ENCODE measurements around the gene DNAH17.

Gene DNAH17, protein sequence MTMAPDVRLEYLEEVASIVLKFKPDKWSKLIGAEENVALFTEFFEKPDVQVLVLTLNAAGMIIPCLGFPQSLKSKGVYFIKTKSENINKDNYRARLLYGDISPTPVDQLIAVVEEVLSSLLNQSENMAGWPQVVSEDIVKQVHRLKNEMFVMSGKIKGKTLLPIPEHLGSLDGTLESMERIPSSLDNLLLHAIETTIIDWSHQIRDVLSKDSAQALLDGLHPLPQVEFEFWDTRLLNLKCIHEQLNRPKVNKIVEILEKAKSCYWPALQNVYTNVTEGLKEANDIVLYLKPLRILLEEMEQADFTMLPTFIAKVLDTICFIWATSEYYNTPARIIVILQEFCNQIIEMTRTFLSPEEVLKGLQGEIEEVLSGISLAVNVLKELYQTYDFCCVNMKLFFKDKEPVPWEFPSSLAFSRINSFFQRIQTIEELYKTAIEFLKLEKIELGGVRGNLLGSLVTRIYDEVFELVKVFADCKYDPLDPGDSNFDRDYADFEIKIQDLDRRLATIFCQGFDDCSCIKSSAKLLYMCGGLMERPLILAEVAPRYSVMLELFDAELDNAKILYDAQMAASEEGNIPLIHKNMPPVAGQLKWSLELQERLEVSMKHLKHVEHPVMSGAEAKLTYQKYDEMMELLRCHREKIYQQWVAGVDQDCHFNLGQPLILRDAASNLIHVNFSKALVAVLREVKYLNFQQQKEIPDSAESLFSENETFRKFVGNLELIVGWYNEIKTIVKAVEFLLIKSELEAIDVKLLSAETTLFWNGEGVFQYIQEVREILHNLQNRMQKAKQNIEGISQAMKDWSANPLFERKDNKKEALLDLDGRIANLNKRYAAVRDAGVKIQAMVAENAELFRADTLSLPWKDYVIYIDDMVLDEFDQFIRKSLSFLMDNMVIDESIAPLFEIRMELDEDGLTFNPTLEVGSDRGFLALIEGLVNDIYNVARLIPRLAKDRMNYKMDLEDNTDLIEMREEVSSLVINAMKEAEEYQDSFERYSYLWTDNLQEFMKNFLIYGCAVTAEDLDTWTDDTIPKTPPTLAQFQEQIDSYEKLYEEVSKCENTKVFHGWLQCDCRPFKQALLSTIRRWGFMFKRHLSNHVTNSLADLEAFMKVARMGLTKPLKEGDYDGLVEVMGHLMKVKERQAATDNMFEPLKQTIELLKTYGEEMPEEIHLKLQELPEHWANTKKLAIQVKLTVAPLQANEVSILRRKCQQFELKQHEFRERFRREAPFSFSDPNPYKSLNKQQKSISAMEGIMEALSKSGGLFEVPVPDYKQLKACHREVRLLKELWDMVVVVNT (N-terminal part only)

GRCh38 chr17:78577296-78577695 is at the start of gene DNAH17:
TSS of gene DNAH17 (minus strand) at chr17:78577396. CDS start at chr17:78575057, 2,339 bp downstream.
- no peak for DNase-seq

GRCh38 chr17:78624324-78625151 is 47.3 kb upstream of the DNAH17 start:
- DNase-seq = no peak

DNA sequence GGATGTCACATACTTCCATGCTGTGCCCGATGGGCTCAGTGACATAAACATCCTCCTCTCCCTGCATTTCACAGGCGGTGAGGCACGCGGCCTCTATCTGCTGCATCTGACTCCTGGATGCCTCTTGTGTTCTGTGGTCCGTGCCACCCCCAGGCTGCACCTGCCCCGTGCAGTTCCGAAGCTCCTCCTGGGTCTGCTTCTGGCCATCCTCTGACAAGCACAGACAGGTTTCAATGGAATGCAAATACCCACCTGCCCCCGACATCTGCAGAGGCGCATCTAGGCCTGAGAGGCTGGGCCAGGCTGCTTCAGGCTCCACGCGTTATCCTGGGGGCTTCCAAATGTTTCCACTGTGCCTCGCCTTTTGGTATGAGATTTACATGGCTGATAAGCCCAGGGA is 46.3 kb upstream of the DNAH17 start:
- DNase-seq = peak; percentile 25

- no peak for DNase-seq
These were observed 45.5 kb upstream of the DNAH17 start for GRCh38 chr17:78622491-78623265.

DNA sequence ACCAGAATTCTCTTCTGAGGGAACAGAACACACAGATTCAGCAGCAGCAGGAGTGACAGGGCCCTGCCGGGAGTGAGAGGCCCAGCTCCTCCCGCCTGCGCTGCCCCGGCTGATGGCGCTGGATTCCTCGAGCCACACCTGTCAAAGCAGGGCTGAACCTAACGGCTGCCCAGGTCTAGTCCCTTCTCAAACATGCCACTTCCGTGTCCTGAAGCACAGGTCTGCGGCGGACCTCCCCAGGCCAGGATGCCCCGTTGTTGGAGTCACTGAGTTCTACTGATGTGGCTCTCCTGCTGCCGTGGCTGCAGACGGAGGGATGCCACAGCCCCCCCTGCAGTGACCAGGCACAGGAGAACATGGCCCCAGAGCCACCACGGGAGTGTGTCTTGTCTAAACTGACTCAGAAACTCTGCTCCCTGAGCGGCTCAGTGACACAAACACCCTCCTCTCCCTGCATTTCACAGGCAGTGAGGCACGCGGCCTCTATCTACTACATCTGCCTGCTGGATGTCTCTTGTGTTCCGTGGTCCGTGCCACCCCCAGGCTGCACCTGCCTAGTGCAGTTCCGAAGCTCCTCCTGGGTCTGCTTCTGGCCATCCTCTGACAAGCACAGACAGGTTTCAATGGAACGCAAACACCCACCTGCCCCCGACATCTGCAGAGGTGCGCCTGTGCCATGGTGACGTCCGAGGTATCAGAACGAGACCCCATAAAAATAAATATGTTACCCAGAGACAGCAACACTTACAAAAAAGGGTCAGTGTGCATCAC is 44.7 kb upstream of the DNAH17 start:
- DNase-seq = no peak

DNA sequence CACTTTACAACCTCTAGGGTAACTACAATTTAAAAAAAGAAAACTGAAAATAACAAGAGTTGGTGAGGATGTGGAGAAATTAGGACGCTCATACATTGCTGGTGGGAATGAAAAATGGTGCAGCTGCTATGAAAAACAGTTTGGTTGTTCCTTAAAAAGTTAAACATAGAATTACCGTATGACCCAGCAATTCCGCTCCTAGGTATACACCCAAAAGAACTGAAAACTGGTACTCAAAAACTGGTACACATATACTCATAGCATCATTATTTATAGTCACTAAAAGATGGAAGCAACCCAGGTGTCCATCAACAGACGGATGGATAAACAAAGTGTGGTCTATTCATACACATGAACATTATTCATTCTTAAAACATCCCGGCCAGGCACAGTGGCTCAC is 42.9 kb upstream of the DNAH17 start:
- no peak for DNase-seq

DNA sequence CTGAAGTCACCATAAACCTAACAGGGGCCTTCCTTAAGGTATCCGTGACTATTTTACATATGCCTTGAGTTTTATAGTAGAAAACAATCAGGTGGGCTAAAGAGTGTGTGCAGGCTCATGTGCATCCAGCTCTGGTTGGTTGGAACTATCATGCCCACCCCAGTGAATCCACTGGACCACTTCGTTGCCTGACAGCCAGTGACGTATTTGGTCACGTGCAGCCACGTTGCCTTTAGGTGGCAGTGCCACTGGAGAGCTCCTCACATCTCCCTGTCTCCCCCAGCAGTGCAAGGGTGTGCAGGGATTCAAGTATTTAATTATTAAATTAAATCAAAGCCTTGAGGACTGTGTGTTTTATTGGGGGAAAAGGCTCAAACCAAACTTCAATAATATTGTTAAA is 42.1 kb upstream of the DNAH17 start:
- DNase-seq = no peak

DNA sequence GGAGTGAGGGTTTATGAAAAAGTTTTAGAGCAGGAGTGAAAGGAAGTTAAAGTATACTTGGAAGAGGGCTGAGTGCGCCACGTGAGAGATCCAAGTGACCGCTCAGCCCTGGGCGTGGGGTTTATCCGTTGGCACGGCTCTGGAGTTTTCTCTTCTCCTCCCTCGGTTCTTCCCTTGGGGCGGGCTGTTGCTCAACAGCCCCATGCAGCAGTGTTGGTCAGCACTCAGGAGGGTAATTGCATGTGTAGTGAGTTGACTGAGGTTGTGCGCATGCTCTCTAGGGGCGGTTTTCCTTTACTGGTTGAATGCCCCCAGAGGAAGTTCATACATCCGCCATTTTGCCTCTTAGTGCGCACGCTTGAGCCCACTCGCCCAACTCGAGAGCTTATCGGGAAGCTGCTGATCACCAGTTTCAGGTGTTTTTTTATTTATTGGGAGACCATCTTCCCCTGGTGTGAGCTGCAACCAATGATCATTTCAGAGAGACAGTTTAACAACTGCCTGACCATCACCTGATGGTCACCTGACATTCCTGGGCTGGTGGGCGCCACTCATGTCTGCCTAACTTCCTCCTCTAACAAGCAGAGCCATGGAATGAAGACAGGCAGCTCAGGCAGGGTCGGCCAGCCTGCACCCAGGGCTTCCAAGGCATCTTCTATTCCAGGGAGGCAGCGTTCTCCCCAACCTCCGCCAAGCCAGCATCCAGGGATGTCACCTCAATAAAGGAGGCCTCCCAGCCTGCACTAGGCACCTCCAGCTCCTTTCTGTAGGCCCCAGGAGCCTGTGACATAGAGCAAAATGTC is 41.3 kb upstream of the DNAH17 start:
- no peak for DNase-seq

GRCh38 chr17:78617511-78618061 is 40.4 kb upstream of the DNAH17 start:
- DNase-seq = no peak

DNA sequence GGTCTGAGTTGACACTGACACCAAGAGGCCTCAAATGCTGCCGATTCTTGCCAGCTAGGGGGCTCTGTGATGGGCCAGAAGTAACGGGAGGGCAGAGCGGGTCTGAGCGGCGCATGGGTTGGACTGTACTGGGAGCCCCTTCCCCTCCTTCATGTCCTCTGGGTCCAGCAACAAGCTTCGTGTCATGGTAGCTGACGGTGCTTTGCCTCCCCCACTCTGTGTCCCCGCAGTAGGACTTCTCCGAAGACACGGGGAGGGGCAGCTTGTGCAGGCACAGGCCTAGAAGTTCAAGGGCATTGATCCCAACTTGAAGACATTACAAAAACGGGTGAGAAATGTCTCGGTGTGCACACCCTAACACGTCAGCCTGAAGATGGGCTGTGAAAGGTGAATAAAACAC is 39.8 kb upstream of the DNAH17 start:
- DNase-seq = no peak

DNA sequence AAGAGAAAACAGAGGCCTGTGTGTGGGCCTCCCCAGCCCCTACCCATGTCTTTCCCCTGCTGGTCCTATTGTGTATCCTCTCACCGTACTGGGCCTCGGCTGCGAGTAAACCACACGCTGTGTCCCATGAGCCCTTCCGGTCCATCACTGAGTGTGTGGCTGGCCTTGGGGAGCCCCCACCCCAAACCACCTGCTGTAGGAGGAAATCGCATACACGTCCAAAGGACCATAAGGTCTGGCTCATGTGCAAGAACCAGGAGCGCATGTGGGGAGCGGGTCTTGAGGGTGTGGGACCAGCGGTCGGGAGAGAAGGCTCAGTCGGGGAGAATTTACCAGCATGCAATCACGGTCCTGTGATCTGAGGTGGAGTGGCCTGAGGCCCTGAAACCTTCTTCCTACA is 38.4 kb upstream of the DNAH17 start:
- no peak for DNase-seq

DNA sequence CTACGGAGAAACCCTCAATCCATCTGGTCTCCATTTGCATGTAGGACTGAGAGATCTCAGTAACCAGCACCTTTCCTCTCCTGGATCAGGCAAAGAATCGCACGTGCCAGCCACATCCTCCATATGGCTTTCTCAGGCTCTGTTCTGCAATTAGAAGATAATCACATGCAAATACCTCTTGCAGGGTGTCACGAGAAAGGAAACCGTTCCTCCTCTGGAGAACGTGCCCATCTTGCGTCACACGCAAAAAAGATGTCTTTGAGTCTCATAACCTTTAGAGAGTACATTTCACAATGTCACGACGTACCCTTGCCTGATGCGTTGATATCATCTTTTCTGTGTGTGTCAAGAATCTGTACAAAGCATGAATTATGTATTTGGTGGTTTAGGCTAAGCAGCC is 36.2 kb upstream of the DNAH17 start:
- no peak for DNase-seq

- no peak for DNase-seq
These were observed 34.4 kb upstream of the DNAH17 start for GRCh38 chr17:78611607-78612006.

GRCh38 chr17:78610951-78611511 is 33.8 kb upstream of the DNAH17 start:
- DNase-seq = no peak

DNA sequence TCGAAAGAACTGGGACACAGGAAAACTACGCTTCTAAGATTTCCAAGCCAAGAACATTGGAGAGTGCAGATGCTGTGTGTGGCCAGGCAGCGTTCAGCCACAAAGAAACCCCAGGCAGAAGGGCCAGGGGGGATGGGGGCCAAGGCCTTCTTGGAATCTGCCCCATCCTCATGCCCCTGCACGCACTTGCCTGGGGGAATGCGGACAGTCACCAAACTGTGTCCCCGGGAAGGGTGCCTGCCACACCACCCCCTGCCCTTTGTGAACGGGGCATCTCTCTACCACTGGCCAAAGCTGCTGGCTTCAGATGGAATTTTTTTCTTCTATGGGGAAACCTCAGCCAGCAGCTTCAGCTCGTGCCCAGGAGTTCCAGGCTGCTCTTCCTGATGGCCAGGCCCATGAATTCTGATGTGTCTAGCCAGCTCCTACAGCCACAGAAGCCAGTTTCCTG is 32.0 kb upstream of the DNAH17 start:
- no peak for DNase-seq

DNA sequence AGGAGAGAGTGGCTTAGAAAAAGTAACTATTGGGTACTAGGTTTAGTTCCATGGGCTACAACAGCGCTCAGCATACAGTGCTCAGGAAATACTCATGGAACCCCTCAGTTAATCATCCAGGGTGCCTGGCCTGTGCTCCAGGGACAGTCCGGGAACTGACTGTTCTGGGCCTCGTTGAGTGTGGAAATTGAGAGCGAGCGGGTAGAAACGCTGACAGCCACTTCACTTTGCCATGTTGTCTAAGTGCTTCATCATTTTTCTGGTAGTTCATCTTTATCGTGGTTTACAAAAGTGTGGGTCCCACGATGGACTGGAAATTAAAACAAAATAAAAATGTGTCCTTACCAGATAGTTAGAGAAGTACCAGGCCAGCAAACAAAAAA is 31.6 kb upstream of the DNAH17 start:
- DNase-seq = no peak

- DNase-seq = no peak
These were observed 31.1 kb upstream of the DNAH17 start for GRCh38 chr17:78608122-78608803.

DNA sequence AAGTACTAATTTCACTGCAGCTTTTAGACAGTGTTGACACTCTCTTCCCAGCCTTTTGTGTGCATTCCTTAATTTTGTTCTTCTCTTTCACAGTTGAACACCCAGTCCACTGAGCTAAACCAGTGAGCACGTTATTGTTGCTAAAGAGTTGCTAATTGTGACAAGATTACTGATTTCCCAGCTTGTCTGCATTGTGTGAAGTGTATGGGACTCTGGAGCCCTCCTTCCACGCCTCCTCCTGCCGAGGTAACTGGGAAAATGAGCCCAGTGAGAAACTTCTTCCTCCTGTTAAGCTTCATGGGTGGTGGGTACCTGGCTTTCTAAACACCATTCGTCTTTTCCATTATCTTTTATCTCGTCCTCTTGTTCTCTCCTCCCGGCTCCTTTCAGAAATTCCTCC is 29.8 kb upstream of the DNAH17 start:
- no peak for DNase-seq

Data from NCI-H510A (cell line).